Uterus (tissue), 2 donors: Measurements from ENCODE around the gene USP10.

Experiments
- CTCF ChIP-seq, 4 experiments: fragments of 200-600 bp in 2 of 4; fragments of 450-650 bp in 2 of 4; sonication (generic) in 2 of 4; IDR thresholded peaks; one replicate each; pipeline ENCODE4 v1.5.1; 2016 to 2019; ENCODE audit warnings: antibody characterized with exemption in 4 of 4, mild to moderate bottlenecking in 2 of 4, moderate library complexity in 1 of 4
- POLR2A ChIP-seq, 2 donors: fragments of 450-650 bp; IDR thresholded peaks; one replicate each; pipeline ENCODE4 v1.6.1; 2016; ENCODE audit warnings: antibody characterized with exemption in 2 of 2, mild to moderate bottlenecking in 1 of 2, moderate library complexity in 1 of 2

DNA sequence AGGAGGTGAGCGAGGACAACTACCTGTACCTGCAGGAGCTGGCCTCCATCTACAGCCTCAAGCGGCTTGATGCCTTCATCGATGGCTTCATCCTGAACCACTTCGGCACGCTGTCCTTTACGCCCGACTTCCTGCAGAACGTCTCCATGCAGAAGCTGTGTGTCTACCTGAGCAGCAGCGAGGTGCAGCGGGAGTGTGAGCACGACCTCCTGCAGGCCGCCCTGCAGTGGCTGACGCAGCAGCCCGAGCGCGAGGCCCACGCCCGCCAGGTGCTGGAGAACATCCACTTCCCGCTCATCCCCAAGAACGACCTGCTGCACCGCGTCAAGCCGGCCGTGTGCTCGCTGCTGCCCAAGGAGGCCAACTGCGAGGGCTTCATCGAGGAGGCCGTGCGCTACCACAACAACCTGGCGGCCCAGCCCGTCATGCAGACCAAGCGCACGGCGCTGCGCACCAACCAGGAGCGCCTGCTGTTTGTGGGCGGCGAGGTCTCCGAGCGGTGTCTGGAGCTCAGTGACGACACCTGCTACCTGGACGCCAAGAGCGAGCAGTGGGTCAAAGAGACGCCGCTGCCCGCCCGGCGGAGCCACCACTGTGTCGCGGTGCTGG, 42.5 kb upstream of the USP10 start:
- TF ChIP-seq CTCF (IDR thresholded peaks at IDR 0.05) (no peak), POLR2A (IDR thresholded peaks at IDR 0.05) (no peak)
